Liver (tissue), 9 donors: Measurements from ENCODE around the gene OSBPL5. TPM values are rescaled to one million over a fixed set of nuclear protein-coding genes. Genes with fewer than 3 reads are reported as not detected.

Experiments
- DNase-seq: peaks from one replicate; pipeline ENCODE4 v3.0.0-alpha.2; 2017; ENCODE audit warnings: low spot score
- H3K27ac ChIP-seq, 2 donors: one replicate each; pipeline ENCODE4 v1.7.0; 2013; ENCODE audit warnings: inconsistent platforms in 2 of 2, low read length in 2 of 2, control low read depth in 1 of 2, low read depth in 1 of 2, mild to moderate bottlenecking in 1 of 2
- H3K27me3 ChIP-seq, 4 donors: one replicate each; pipeline versions ENCODE4 v1.6.1 to v1.7.0; 2013; ENCODE audit warnings: low read length in 3 of 4, inconsistent platforms in 1 of 4, mild to moderate bottlenecking in 1 of 4, moderate library complexity in 1 of 4; ENCODE audit not compliant: control insufficient read depth in 4 of 4, insufficient read depth in 4 of 4
- H3K36me3 ChIP-seq, 4 donors: one replicate each; pipeline versions ENCODE4 v1.6.1 to v1.7.0; 2013; ENCODE audit warnings: low read length in 3 of 4, mild to moderate bottlenecking in 3 of 4, low read depth in 1 of 4, moderate library complexity in 1 of 4; ENCODE audit not compliant: control insufficient read depth in 4 of 4, insufficient read depth in 3 of 4
- H3K4me1 ChIP-seq, 4 donors: one replicate each; pipeline versions ENCODE4 v1.6.1 to v1.7.0; 2013; ENCODE audit warnings: low read length in 3 of 4, mild to moderate bottlenecking in 3 of 4, moderate library complexity in 1 of 4; ENCODE audit not compliant: control insufficient read depth in 4 of 4, insufficient read depth in 4 of 4
- H3K4me3 ChIP-seq, 3 donors: one replicate each; pipeline versions ENCODE4 v1.6.1 to v1.7.0; 2013; ENCODE audit warnings: low read length in 3 of 3, control low read depth in 1 of 3, low read depth in 1 of 3, mild to moderate bottlenecking in 1 of 3
- H3K9ac ChIP-seq, 2 donors: one replicate each; pipeline ENCODE4 v1.7.0; 2013; ENCODE audit warnings: low read length in 2 of 2, mild to moderate bottlenecking in 2 of 2, moderate library complexity in 2 of 2, control low read depth in 1 of 2, low read depth in 1 of 2
- H3K9me3 ChIP-seq, 4 donors: one replicate each; pipeline versions ENCODE4 v1.6.1 to v1.7.0; 2013; ENCODE audit warnings: low read length in 3 of 4; ENCODE audit not compliant: control insufficient read depth in 4 of 4
- CTCF ChIP-seq: fragments of 150-350 bp; IDR thresholded peaks from 2 replicates; pipeline ENCODE4 v1.5.1; 2017; ENCODE audit warnings: improper control_type of control experiment, low read depth, low read length; ENCODE audit not compliant: missing input control
- EGR1 ChIP-seq, 2 donors: IDR thresholded peaks; 2 replicates each; pipeline ENCODE4 v1.6.1; 2016 to 2018; ENCODE audit warnings: antibody characterized with exemption in 2 of 2, low read depth in 2 of 2
- FOXA1 ChIP-seq: IDR thresholded peaks from 2 replicates; pipeline ENCODE4 v1.6.1; 2016; ENCODE audit warnings: antibody characterized with exemption
- FOXA2 ChIP-seq: IDR thresholded peaks from 2 replicates; pipeline ENCODE4 v1.6.1; 2016; ENCODE audit warnings: antibody characterized with exemption
- GABPA ChIP-seq, 2 donors: IDR thresholded peaks in 1 of 2; conservative IDR thresholded peaks in 1 of 2; 2 replicates each; pipeline ENCODE4 v1.6.1; 2016; ENCODE audit warnings: antibody characterized with exemption in 2 of 2, mild to moderate bottlenecking in 1 of 2, moderate library complexity in 1 of 2
- HNF4A ChIP-seq, 2 donors: conservative IDR thresholded peaks; 2 replicates each; pipeline ENCODE4 v1.6.1; 2016; ENCODE audit warnings: antibody characterized with exemption in 2 of 2, mild to moderate bottlenecking in 2 of 2
- HNF4G ChIP-seq: IDR thresholded peaks from 2 replicates; pipeline ENCODE4 v1.6.1; 2016; ENCODE audit warnings: antibody characterized with exemption
- JUND ChIP-seq, 2 donors: IDR thresholded peaks; 2 replicates each; pipeline ENCODE4 v1.6.1; 2016; ENCODE audit warnings: antibody characterized with exemption in 2 of 2
- MAX ChIP-seq: IDR thresholded peaks from 2 replicates; pipeline ENCODE4 v1.6.1; 2016; ENCODE audit warnings: antibody characterized with exemption
- NR2F2 ChIP-seq: IDR thresholded peaks from 2 replicates; pipeline ENCODE4 v1.6.1; 2016; ENCODE audit warnings: antibody characterized with exemption
- RAD21 ChIP-seq, 2 donors: IDR thresholded peaks; 2 replicates each; pipeline ENCODE4 v1.6.1; 2016; ENCODE audit warnings: antibody characterized with exemption in 2 of 2, mild to moderate bottlenecking in 2 of 2
- RXRA ChIP-seq, 2 donors: IDR thresholded peaks; 2 replicates each; pipeline ENCODE4 v1.6.1; 2017 to 2018; ENCODE audit warnings: antibody characterized with exemption in 2 of 2, mild to moderate bottlenecking in 1 of 2
- SP1 ChIP-seq: IDR thresholded peaks from 2 replicates; pipeline ENCODE4 v1.6.1; 2018; ENCODE audit warnings: antibody characterized with exemption, mild to moderate bottlenecking
- TAF1 ChIP-seq: conservative IDR thresholded peaks from 2 replicates; pipeline ENCODE4 v1.6.1; 2016; ENCODE audit warnings: antibody characterized with exemption, mild to moderate bottlenecking
- YY1 ChIP-seq: IDR thresholded peaks from 2 replicates; pipeline ENCODE4 v1.6.1; 2016; ENCODE audit warnings: antibody characterized with exemption, mild to moderate bottlenecking
- WGBS: extraction: QIAGEN DNeasy Blood & Tissue Kit; methylation state at CpG from one replicate; pipeline ENCODE4 v1.1.7; 2013; 5-methylcytosine and 5-hydroxymethylcytosine counted together
- polyA plus RNA-seq, 2 donors: library from polyadenylated mRNA; stranded (reverse) in 1 of 2; unstranded in 1 of 2; fragments of 200-250 nt in 1 of 2; fragments of >200 nt in 1 of 2; fragmentation: Nextera tagmentation in 1 of 2; extraction: Ambion mirVana in 1 of 2; gene quantifications; one replicate each; pipeline versions ENCODE4 v1.2.1 to v1.2.3, GENCODE V29; 2013 to 2015
- total RNA-seq, 2 donors: library from RNA; depleted of rRNA; stranded (reverse); fragments of >200 nt; gene quantifications; one replicate each; pipeline ENCODE4 v1.2.3, GENCODE V29; 2014
- TF ChIP-seq, protein P1 (sequence below): IDR thresholded peaks from 2 replicates; pipeline ENCODE4 v1.6.1; 2016; ENCODE audit warnings: antibody characterized with exemption
- TF ChIP-seq, protein P2 (sequence below): IDR thresholded peaks from 2 replicates; pipeline ENCODE4 v1.6.1; 2016; ENCODE audit warnings: antibody characterized with exemption
- TF ChIP-seq, protein P3 (sequence below): IDR thresholded peaks from 2 replicates; pipeline ENCODE4 v1.6.1; 2016; ENCODE audit warnings: antibody characterized with exemption, mild to moderate bottlenecking
- donor health status: healthy.
- donor health status: healthy.
- donor health status: healthy.
- donor health status: healthy.
- donor health status: healthy.

Gene OSBPL5
- total and polyA plus RNA-seq, 4 donors: 0.74 to 6.2 (median 3.9) TPM

- DNase-seq: no peak
- no peaks in the 10 kb centered on the region for H3K27me3 ChIP-seq
- no peak overlapping the region for H3K27ac ChIP-seq
- TF ChIP-seq NR2F2: no peak
- TF ChIP-seq YY1: no peak
- no peak for TF ChIP-seq TAF1
- H3K4me1 ChIP-seq: no peaks in the 10 kb centered on the region
- no peak overlapping the region for H3K4me3 ChIP-seq
- no peaks in the 10 kb centered on the region for H3K9me3 ChIP-seq
- H3K9ac ChIP-seq: no peak overlapping the region
- no peaks in the 10 kb centered on the region for H3K36me3 ChIP-seq
- 77% methylated on average over 11 of the region's 11 CpGs for WGBS
Measured at GRCh38 chr11:3108183-3108721, 56.9 kb downstream of the OSBPL5 start.

- no peak for DNase-seq
- WGBS: 83% methylated on average over 21 of the region's 21 CpGs
- H3K27me3 ChIP-seq: no peaks in the 10 kb centered on the region
- H3K4me3 ChIP-seq: no peak overlapping the region
- H3K4me1 ChIP-seq: no peaks in the 10 kb centered on the region
- no peak for TF ChIP-seq FOXA2
- TF ChIP-seq JUND (IDR thresholded peaks at IDR 0.05): no peak
- H3K9ac ChIP-seq: no peak overlapping the region
- no peaks in the 10 kb centered on the region for H3K36me3 ChIP-seq
- no peaks in the 10 kb centered on the region for H3K9me3 ChIP-seq
- H3K27ac ChIP-seq: no peak overlapping the region
Measured at GRCh38 chr11:3107608-3108182, 57.4 kb downstream of the OSBPL5 start.

- H3K9me3 ChIP-seq: no peaks in the 10 kb centered on the region
- no peaks in the 10 kb centered on the region for H3K4me1 ChIP-seq
- no peaks in the 10 kb centered on the region for H3K27me3 ChIP-seq
- H3K9ac ChIP-seq: no peak overlapping the region
- no peak for DNase-seq
- no peak for TF ChIP-seq CTCF
- no peak for TF ChIP-seq TAF1
- TF ChIP-seq FOXA2: no peak
- TF ChIP-seq, protein P1, sequence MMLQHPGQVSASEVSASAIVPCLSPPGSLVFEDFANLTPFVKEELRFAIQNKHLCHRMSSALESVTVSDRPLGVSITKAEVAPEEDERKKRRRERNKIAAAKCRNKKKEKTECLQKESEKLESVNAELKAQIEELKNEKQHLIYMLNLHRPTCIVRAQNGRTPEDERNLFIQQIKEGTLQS: no peak
- TF ChIP-seq EGR1 (IDR thresholded peaks at IDR 0.05; ENCODE audit: low read depth in 2 of 2): no peak
- no peak for TF ChIP-seq SP1
- no peak for TF ChIP-seq RXRA (IDR thresholded peaks at IDR 0.05)
- TF ChIP-seq MAX: no peak
- TF ChIP-seq HNF4A (conservative IDR thresholded peaks at IDR 0.05): no peak
- no peak for TF ChIP-seq HNF4G
- TF ChIP-seq, protein P2, sequence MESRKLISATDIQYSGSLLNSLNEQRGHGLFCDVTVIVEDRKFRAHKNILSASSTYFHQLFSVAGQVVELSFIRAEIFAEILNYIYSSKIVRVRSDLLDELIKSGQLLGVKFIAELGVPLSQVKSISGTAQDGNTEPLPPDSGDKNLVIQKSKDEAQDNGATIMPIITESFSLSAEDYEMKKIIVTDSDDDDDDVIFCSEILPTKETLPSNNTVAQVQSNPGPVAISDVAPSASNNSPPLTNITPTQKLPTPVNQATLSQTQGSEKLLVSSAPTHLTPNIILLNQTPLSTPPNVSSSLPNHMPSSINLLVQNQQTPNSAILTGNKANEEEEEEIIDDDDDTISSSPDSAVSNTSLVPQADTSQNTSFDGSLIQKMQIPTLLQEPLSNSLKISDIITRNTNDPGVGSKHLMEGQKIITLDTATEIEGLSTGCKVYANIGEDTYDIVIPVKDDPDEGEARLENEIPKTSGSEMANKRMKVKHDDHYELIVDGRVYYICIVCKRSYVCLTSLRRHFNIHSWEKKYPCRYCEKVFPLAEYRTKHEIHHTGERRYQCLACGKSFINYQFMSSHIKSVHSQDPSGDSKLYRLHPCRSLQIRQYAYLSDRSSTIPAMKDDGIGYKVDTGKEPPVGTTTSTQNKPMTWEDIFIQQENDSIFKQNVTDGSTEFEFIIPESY: no peak
- TF ChIP-seq FOXA1: no peak
- no peak for TF ChIP-seq GABPA (IDR thresholded peaks at IDR 0.05 in 1 of 2, conservative IDR thresholded peaks at IDR 0.05 in 1 of 2)
- TF ChIP-seq, protein P3, sequence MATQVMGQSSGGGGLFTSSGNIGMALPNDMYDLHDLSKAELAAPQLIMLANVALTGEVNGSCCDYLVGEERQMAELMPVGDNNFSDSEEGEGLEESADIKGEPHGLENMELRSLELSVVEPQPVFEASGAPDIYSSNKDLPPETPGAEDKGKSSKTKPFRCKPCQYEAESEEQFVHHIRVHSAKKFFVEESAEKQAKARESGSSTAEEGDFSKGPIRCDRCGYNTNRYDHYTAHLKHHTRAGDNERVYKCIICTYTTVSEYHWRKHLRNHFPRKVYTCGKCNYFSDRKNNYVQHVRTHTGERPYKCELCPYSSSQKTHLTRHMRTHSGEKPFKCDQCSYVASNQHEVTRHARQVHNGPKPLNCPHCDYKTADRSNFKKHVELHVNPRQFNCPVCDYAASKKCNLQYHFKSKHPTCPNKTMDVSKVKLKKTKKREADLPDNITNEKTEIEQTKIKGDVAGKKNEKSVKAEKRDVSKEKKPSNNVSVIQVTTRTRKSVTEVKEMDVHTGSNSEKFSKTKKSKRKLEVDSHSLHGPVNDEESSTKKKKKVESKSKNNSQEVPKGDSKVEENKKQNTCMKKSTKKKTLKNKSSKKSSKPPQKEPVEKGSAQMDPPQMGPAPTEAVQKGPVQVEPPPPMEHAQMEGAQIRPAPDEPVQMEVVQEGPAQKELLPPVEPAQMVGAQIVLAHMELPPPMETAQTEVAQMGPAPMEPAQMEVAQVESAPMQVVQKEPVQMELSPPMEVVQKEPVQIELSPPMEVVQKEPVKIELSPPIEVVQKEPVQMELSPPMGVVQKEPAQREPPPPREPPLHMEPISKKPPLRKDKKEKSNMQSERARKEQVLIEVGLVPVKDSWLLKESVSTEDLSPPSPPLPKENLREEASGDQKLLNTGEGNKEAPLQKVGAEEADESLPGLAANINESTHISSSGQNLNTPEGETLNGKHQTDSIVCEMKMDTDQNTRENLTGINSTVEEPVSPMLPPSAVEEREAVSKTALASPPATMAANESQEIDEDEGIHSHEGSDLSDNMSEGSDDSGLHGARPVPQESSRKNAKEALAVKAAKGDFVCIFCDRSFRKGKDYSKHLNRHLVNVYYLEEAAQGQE: no peak
- no peak for TF ChIP-seq JUND (IDR thresholded peaks at IDR 0.05)
- TF ChIP-seq RAD21 (IDR thresholded peaks at IDR 0.05): no peak
- TF ChIP-seq NR2F2: no peak
- no peak for TF ChIP-seq YY1
- no peak overlapping the region for H3K4me3 ChIP-seq
- no peak overlapping the region for H3K27ac ChIP-seq
- WGBS: 85% methylated on average over 21 of the region's 21 CpGs
- no peaks in the 10 kb centered on the region for H3K36me3 ChIP-seq
Measured at GRCh38 chr11:3106736-3107524, 58.2 kb downstream of the OSBPL5 start.
